HepG2 (cell line): Measurements from ENCODE around the gene SYPL2. TPM values are rescaled to one million over a fixed set of nuclear protein-coding genes. Genes with fewer than 3 reads are reported as not detected.

Experiments used
- ARID5B ChIP-seq: IDR thresholded peaks from 2 replicates; pipeline ENCODE4 v1.4.0; 2020; ENCODE audit warnings: mild to moderate bottlenecking, missing genetic modification reagents
- ASH2L ChIP-seq: fragments of 300-600, 200-600 bp; sonication (generic); IDR thresholded peaks from 2 replicates; pipeline ENCODE4 v1.7.0; 2017; ENCODE audit warnings: low read depth, mild to moderate bottlenecking, moderate library complexity, mixed read lengths, low read length; ENCODE audit not compliant: insufficient read length
- CENPBD1 ChIP-seq: sonication (generic); formaldehyde crosslinking; IDR thresholded peaks from 2 replicates; pipeline ENCODE4 v1.8.0; 2022; ENCODE audit warnings: missing genetic modification reagents, low read depth, mild to moderate bottlenecking, borderline replicate concordance
- DZIP1 ChIP-seq: sonication (generic); formaldehyde crosslinking; IDR thresholded peaks from 2 replicates; pipeline ENCODE4 v1.5.0; 2020; ENCODE audit warnings: mild to moderate bottlenecking, missing genetic modification reagents
- GATAD1 ChIP-seq: IDR thresholded peaks from 2 replicates; pipeline ENCODE4 v1.6.1; 2016; ENCODE audit warnings: missing genetic modification reagents, missing compliant biosample characterization
- KMT2B ChIP-seq: IDR thresholded peaks from 2 replicates; pipeline ENCODE4 v1.6.1; 2016; ENCODE audit warnings: missing genetic modification reagents, missing compliant biosample characterization
- MBNL3 ChIP-seq: fragments of 250-450 bp; sonication (Bioruptor Pico); conservative IDR thresholded peaks from 2 replicates; pipeline ENCODE4 v1.8.0; 2022; ENCODE audit warnings: mild to moderate bottlenecking, inconsistent platforms
- PCBP2 ChIP-seq: fragments of 200-400 bp; formaldehyde crosslinking; optimal IDR thresholded peaks from 2 replicates; pipeline ENCODE3; 2018; ENCODE audit warnings: low read length, low read depth; ENCODE audit not compliant: poor library complexity, severe bottlenecking
- PHF20 ChIP-seq: sonication (generic); formaldehyde crosslinking; IDR thresholded peaks from 2 replicates; pipeline ENCODE4 v1.5.0; 2020; ENCODE audit warnings: mild to moderate bottlenecking, missing genetic modification reagents
- RFX5 ChIP-seq: IDR thresholded peaks from 2 replicates; pipeline ENCODE4 v1.6.1; 2011; ENCODE audit warnings: low read depth, low read length, improper control_type of control experiment
- SATB2 ChIP-seq: sonication (generic); formaldehyde crosslinking; IDR thresholded peaks from 2 replicates; pipeline ENCODE4 v1.5.0; 2020; ENCODE audit warnings: missing genetic modification reagents
- SMAD1 ChIP-seq: sonication (generic); formaldehyde crosslinking; IDR thresholded peaks from 2 replicates; pipeline ENCODE4 v1.4.0; 2020; ENCODE audit warnings: missing genetic modification reagents, low read depth, mild to moderate bottlenecking, borderline replicate concordance
- ZBED4 ChIP-seq: sonication (generic); formaldehyde crosslinking; IDR thresholded peaks from 2 replicates; pipeline ENCODE4 v1.4.0; 2020; ENCODE audit warnings: missing genetic modification reagents, borderline replicate concordance
- ZNF850 ChIP-seq: sonication (generic); formaldehyde crosslinking; conservative IDR thresholded peaks from 2 replicates; pipeline ENCODE4 v1.9.0; 2021; ENCODE audit warnings: mild to moderate bottlenecking, missing genetic modification reagents
- polyA plus RNA-seq, 8 experiments: library from polyadenylated mRNA; depleted of rRNA in 3 of 8; stranded (reverse) in 7 of 8; unstranded in 1 of 8; fragments of >200 nt; fragmentation: Illumina TruSeq in 4 of 8; extraction: Trizol in 4 of 8; gene quantifications; 2 replicates each; pipeline versions ENCODE4 v1.2.1 to v1.2.3, GENCODE V29; 2011 to 2016; ENCODE audit warnings: low read depth in 4 of 8, missing spikeins in 1 of 8, mixed read lengths in 1 of 8; ENCODE audit not compliant: insufficient read depth in 1 of 8
- total RNA-seq, 5 experiments: library from RNA; depleted of rRNA; stranded (reverse); fragments of >200 nt; fragmentation: Illumina TruSeq; extraction: Trizol; gene quantifications; 2 replicates each; pipeline ENCODE4 v1.2.3, GENCODE V29; 2016; ENCODE audit warnings: low read depth in 1 of 5
- TF ChIP-seq, protein P1 (sequence below): sonication (generic); formaldehyde crosslinking; IDR thresholded peaks from 2 replicates; pipeline ENCODE4 v1.4.0; 2020; ENCODE audit warnings: mild to moderate bottlenecking, missing genetic modification reagents
- TF ChIP-seq, protein P2 (sequence below): IDR thresholded peaks from 2 replicates; pipeline ENCODE4 v1.6.1; 2018; ENCODE audit warnings: missing genetic modification reagents, mild to moderate bottlenecking, missing compliant biosample characterization

Gene SYPL2
- total and polyA plus RNA-seq, 2 of the 13 experiments (the other 11 are each of a cell fraction or from before 2014, with no cell fraction given) = 0.17 to 0.24 TPM

DNA sequence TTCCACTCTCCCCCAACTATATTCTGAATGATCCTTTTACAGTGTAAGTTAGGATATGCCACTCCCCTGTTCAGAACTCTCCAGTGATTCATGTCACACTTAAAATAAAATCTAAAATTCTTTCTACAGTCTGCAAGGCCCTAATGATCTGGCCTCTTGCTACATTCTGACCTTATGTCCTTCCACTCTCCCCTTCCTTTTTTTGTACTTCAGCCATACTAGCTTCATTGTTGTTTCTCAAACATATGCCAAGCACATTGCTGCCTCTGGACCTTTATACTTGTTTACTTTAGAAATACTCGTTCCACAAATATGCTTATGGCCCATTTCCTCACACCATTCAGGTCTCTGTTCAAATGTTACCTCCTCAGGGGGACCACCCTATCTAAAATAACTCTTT is 25.3 kb upstream of the SYPL2 start (continued):
- no peak for TF ChIP-seq ZBED4 (CRISPR knock-in tag)
- TF ChIP-seq ZNF850 (CRISPR knock-in tag) = no peak
- TF ChIP-seq RFX5 = no peak
- TF ChIP-seq, protein P1, sequence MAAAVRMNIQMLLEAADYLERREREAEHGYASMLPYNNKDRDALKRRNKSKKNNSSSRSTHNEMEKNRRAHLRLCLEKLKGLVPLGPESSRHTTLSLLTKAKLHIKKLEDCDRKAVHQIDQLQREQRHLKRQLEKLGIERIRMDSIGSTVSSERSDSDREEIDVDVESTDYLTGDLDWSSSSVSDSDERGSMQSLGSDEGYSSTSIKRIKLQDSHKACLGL (CRISPR knock-in tag) = no peak
- no peak for TF ChIP-seq ASH2L
- TF ChIP-seq PHF20 (CRISPR knock-in tag) = no peak
- TF ChIP-seq SMAD1 (CRISPR knock-in tag) = no peak
- TF ChIP-seq DZIP1 (CRISPR knock-in tag) = no peak
- TF ChIP-seq CENPBD1 (CRISPR knock-in tag) = no peak
- TF ChIP-seq, protein P2, sequence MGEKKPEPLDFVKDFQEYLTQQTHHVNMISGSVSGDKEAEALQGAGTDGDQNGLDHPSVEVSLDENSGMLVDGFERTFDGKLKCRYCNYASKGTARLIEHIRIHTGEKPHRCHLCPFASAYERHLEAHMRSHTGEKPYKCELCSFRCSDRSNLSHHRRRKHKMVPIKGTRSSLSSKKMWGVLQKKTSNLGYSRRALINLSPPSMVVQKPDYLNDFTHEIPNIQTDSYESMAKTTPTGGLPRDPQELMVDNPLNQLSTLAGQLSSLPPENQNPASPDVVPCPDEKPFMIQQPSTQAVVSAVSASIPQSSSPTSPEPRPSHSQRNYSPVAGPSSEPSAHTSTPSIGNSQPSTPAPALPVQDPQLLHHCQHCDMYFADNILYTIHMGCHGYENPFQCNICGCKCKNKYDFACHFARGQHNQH (CRISPR knock-in tag) = 0 out of 2 replicates have a peak, but pooled peaks have one; percentile 26
- TF ChIP-seq PCBP2 = no peak
- TF ChIP-seq KMT2B (CRISPR knock-in tag) = no peak
- no peak for TF ChIP-seq GATAD1 (CRISPR knock-in tag)
- peak; percentile 89 for TF ChIP-seq ARID5B (CRISPR knock-in tag)
- TF ChIP-seq MBNL3 = no peak
- no peak for TF ChIP-seq SATB2 (CRISPR knock-in tag)
